PC-3 (cell line): ENCODE data around the gene IDI2. TPM values are rescaled to one million over a fixed set of nuclear protein-coding genes. Genes with fewer than 3 reads are reported as not detected.

Experiments used
- ATAC-seq: fragments of 200-7000 bp; cut with Tn5 transposase; 2 replicates; pipeline ENCODE4 v1.9.1; 2020; ENCODE audit warnings: mild to moderate bottlenecking, moderate library complexity
- BruUV-seq: library from RNA; stranded (reverse); fragments of 400-500 nt; replicated peaks from 2 replicates; lab custom pipeline; 2021; lab: Mats Ljungman, UMichigan
- CTCF ChIA-PET: fragments of 300-600 bp; sonication (Branson Sonifier 250); formaldehyde crosslinking; loops from one replicate; lab custom pipeline; 2022; ENCODE audit warnings: antibody characterized with exemption; lab: Charles Lee
- POLR2A ChIA-PET: fragments of 300-600 bp; sonication (Branson Sonifier 250); formaldehyde crosslinking; loops from one replicate; lab custom pipeline; 2022; ENCODE audit warnings: antibody characterized with exemption; ENCODE audit not compliant: unreplicated experiment; lab: Charles Lee
- DNase-seq: peaks from one replicate; pipeline ENCODE4 v3.0.0-alpha.2; 2015
- H2AFZ ChIP-seq: fragments of 300-600 bp; sonication (generic); 2 replicates; pipeline ENCODE4 v1.6.0; 2016; ENCODE audit warnings: antibody characterized with exemption, low read length
- H3F3A ChIP-seq: fragments of 300-600 bp; sonication (generic); one replicate; pipeline ENCODE4 v1.6.0; 2017; ENCODE audit warnings: antibody characterized with exemption, low read length, control low read depth, mild to moderate bottlenecking; ENCODE audit not compliant: unreplicated experiment
- H3K27ac ChIP-seq: fragments of 300-600 bp; sonication (generic); 2 replicates; pipeline ENCODE4 v1.5.1; 2016; ENCODE audit warnings: mild to moderate bottlenecking, low read length
- H3K27me3 ChIP-seq: fragments of 300-600 bp; sonication (generic); 2 replicates; pipeline ENCODE4 v1.6.1; 2016; ENCODE audit warnings: low read length, mixed read lengths
- H3K36me3 ChIP-seq: fragments of 300-600 bp; sonication (generic); 2 replicates; pipeline ENCODE4 v1.6.1; 2016; ENCODE audit warnings: low read depth, mixed run types, low read length, mixed read lengths
- H3K4me1 ChIP-seq: fragments of 300-600 bp; sonication (generic); 2 replicates; pipeline ENCODE4 v1.5.1; 2016; ENCODE audit warnings: low read length; ENCODE audit not compliant: insufficient read depth
- H3K4me2 ChIP-seq: fragments of 300-600 bp; sonication (generic); 2 replicates; pipeline ENCODE4 v1.6.0; 2016; ENCODE audit warnings: low read length
- H3K4me3 ChIP-seq: fragments of 300-600 bp; sonication (generic); 2 replicates; pipeline ENCODE4 v1.5.1; 2016; ENCODE audit warnings: mild to moderate bottlenecking, low read length, mixed read lengths
- H3K79me2 ChIP-seq: fragments of 300-600 bp; sonication (generic); 2 replicates; pipeline ENCODE4 v1.6.1; 2017; ENCODE audit warnings: low read length, mixed read lengths
- H3K9ac ChIP-seq: fragments of 300-600 bp; sonication (generic); 2 replicates; pipeline ENCODE4 v1.6.0; 2016; ENCODE audit warnings: mild to moderate bottlenecking, low read length
- H3K9me2 ChIP-seq: fragments of 300-600 bp; sonication (generic); replicated peaks from 2 replicates; pipeline ENCODE4 v1.6.1; 2016; ENCODE audit warnings: mixed run types, low read length, mixed read lengths
- H3K9me3 ChIP-seq: fragments of 300-600 bp; sonication (generic); 2 replicates; pipeline ENCODE4 v1.6.1; 2016; ENCODE audit warnings: low read length, mixed read lengths
- H4K20me1 ChIP-seq: fragments of 300-600 bp; sonication (generic); 2 replicates; pipeline ENCODE4 v1.6.1; 2016; ENCODE audit warnings: low read length, mixed read lengths
- CTCF ChIP-seq: fragments of 300-600 bp; sonication (generic); conservative IDR thresholded peaks from 2 replicates; pipeline ENCODE4 v1.5.1; 2017; ENCODE audit warnings: antibody characterized with exemption, low read depth, mild to moderate bottlenecking, low read length
- EZH2 ChIP-seq: fragments of 300-600 bp; sonication (generic); IDR thresholded peaks from one replicate; pipeline ENCODE4 v1.6.1; 2017; ENCODE audit warnings: antibody characterized with exemption, mild to moderate bottlenecking, low read length; ENCODE audit not compliant: unreplicated experiment
- EZH2phosphoT487 ChIP-seq: fragments of 300-600 bp; sonication (generic); IDR thresholded peaks from 2 replicates; pipeline ENCODE4 v1.6.1; 2018; ENCODE audit warnings: mild to moderate bottlenecking, antibody characterized with exemption, low read length, borderline replicate concordance
- intact Hi-C: fragments of 100-400 bp; cut with micrococcal nuclease; formaldehyde crosslinking; loops from 2 replicates; pipeline ENCODE4 v1.9.0; 2023
- total RNA-seq: library from RNA; depleted of rRNA; stranded (reverse); fragments of >200 nt; gene quantifications from 2 replicates; pipeline ENCODE4 v1.2.3, GENCODE V29; 2014; rRNA removed

The IDI2 gene
- total RNA-seq, 1 experiment from 2014 or later = not detected

- Histone ChIP-seq H3K79me2 (no peaks in the 10 kb centered on the region), H3K36me3 (no peaks in the 10 kb centered on the region), H3K27me3 (no peaks in the 10 kb centered on the region), H3K9me3 (no peaks in the 10 kb centered on the region), H3K4me1 (0 out of 2 replicates have a peak, but pooled peaks cover 10% of the 10 kb centered on the region), H3K9me2 (no peaks in the 10 kb centered on the region), H3K4me2 (no peak overlapping the region), H3F3A (no peaks in the 10 kb centered on the region), H3K4me3 (no peak overlapping the region), H3K27ac (no peak overlapping the region), H3K9ac (no peak overlapping the region), H4K20me1 (no peaks in the 10 kb centered on the region), H2AFZ (no peak overlapping the region)
- ATAC-seq (no peak), DNase-seq (no peak)
- no peak for TF ChIP-seq CTCF
- TF ChIP-seq EZH2 = no peak
- no peak for TF ChIP-seq EZH2phosphoT487
- CTCF ChIA-PET = no interaction called here
- BruUV-seq = no TSS peak
- intact Hi-C loops = no loop called here
- POLR2A ChIA-PET = no interaction called here
Measured at GRCh38 chr10:969473-970150, 56.0 kb downstream of the IDI2 start.

Other genes with a start within 250 kb of the IDI2 start
- 32.7 and 33.9 TPM in 2 replicates for gene LARP4B, start 94.2 kb downstream of the IDI2 start, total RNA-seq
- 44.6 and 62.0 TPM in 2 replicates for gene GTPBP4, start 37.4 kb downstream of the IDI2 start, total RNA-seq
- gene IDI1, start 23.3 kb upstream of the IDI2 start, total RNA-seq = 21.9 and 30.2 TPM in 2 replicates
- gene WDR37, start 30.5 kb upstream of the IDI2 start, total RNA-seq = 4.5 and 7.1 TPM in 2 replicates